H1 (cell line): ENCODE measurements around the gene PTGFR. TPM values are rescaled to one million over a fixed set of nuclear protein-coding genes. Genes with fewer than 3 reads are reported as not detected.

Experiments
- CTCF ChIA-PET: fragments of 300-600 bp; sonication (Branson Sonifier 250); formaldehyde crosslinking; loops from one replicate; lab custom pipeline; 2021; ENCODE audit not compliant: partially characterized antibody; lab: Charles Lee
- POLR2A ChIA-PET: fragments of 300-600 bp; sonication (Branson Sonifier 250); formaldehyde crosslinking; loops from one replicate; lab custom pipeline; 2021; ENCODE audit warnings: inconsistent platforms; ENCODE audit not compliant: partially characterized antibody; lab: Charles Lee
- DNase-seq, 2 experiments: peaks; one replicate each; pipeline versions ENCODE4 v3.0.0 to v3.0.0-alpha.2; 2010 to 2022; ENCODE audit warnings: low spot score in 2 of 2, low read depth in 1 of 2, mixed read lengths in 1 of 2
- FAIRE-seq: peaks from 2 replicates; lab custom pipeline; 2011; peaks lifted over from hg19 to GRCh38; lab: Jason Lieb, UNC
- H2AFZ ChIP-seq: 2 replicates; pipeline ENCODE4 v1.8.1; 2012; ENCODE audit warnings: low read length, inconsistent platforms
- H2AK5ac ChIP-seq: 2 replicates; pipeline ENCODE4 v1.6.1; 2013; ENCODE audit warnings: low read depth, low read length
- H2BK120ac ChIP-seq: replicated peaks from 2 replicates; pipeline ENCODE3; 2013; ENCODE audit warnings: low read depth, low read length, inconsistent platforms
- H2BK12ac ChIP-seq: 2 replicates; pipeline ENCODE4 v1.6.1; 2013; ENCODE audit warnings: low read depth, low read length
- H2BK15ac ChIP-seq: 2 replicates; pipeline ENCODE4 v1.6.1; 2013; ENCODE audit warnings: low read length
- H2BK20ac ChIP-seq: 2 replicates; pipeline ENCODE4 v1.6.1; 2013; ENCODE audit warnings: low read length
- H2BK5ac ChIP-seq: 2 replicates; pipeline ENCODE4 v1.6.1; 2013; ENCODE audit warnings: low read depth, low read length
- H3K14ac ChIP-seq: 2 replicates; pipeline ENCODE4 v1.6.1; 2013; ENCODE audit warnings: inconsistent platforms; ENCODE audit not compliant: insufficient read length
- H3K18ac ChIP-seq: 2 replicates; pipeline ENCODE4 v1.6.1; 2013; ENCODE audit warnings: low read length; ENCODE audit errors: extremely low read depth
- H3K23ac ChIP-seq: 2 replicates; pipeline ENCODE4 v1.6.1; 2013; ENCODE audit warnings: inconsistent platforms; ENCODE audit not compliant: insufficient read length
- H3K23me2 ChIP-seq: 2 replicates; pipeline ENCODE4 v1.6.1; 2013; ENCODE audit warnings: low read depth, low read length
- H3K27ac ChIP-seq: 2 replicates; pipeline ENCODE4 v1.6.1; 2011; ENCODE audit warnings: low read depth, low read length, inconsistent platforms
- H3K27me3 ChIP-seq, 4 experiments: replicated peaks in 1 of 4; 1 replicate in 1 of 4; 2 replicates in 3 of 4; pipeline versions ENCODE4 v1.6.1 to v1.8.1; 2011 to 2013; ENCODE audit warnings: low read length in 3 of 4, mild to moderate bottlenecking in 3 of 4, inconsistent platforms in 2 of 4, mixed read lengths in 2 of 4, moderate library complexity in 1 of 4; ENCODE audit not compliant: control insufficient read depth in 3 of 4, insufficient read depth in 3 of 4; ENCODE audit errors: extremely low read depth in 1 of 4
- H3K36me3 ChIP-seq, 4 experiments: 2 replicates each; pipeline versions ENCODE4 v1.6.1 to v1.8.1; 2011 to 2013; ENCODE audit warnings: mild to moderate bottlenecking in 4 of 4, low read length in 3 of 4, moderate library complexity in 2 of 4, control low read depth in 1 of 4, inconsistent platforms in 1 of 4; ENCODE audit not compliant: insufficient read depth in 4 of 4, control insufficient read depth in 2 of 4
- H3K4ac ChIP-seq: replicated peaks from 2 replicates; pipeline ENCODE3; 2013; ENCODE audit warnings: low read length, low read depth, mixed read lengths, inconsistent platforms; ENCODE audit not compliant: insufficient read length
- H3K4me1 ChIP-seq, 4 experiments: replicated peaks in 1 of 4; 1 replicate in 1 of 4; 2 replicates in 3 of 4; pipeline versions ENCODE4 v1.6.1 to v1.8.1; 2011 to 2013; ENCODE audit warnings: low read length in 3 of 4, inconsistent platforms in 2 of 4, mixed read lengths in 1 of 4; ENCODE audit not compliant: insufficient read depth in 4 of 4, control insufficient read depth in 3 of 4
- H3K4me2 ChIP-seq, 2 experiments: 2 replicates each; pipeline versions ENCODE4 v1.6.1 to v1.8.1; 2011 to 2013; ENCODE audit warnings: low read depth in 2 of 2, low read length in 2 of 2, control low read depth in 1 of 2, inconsistent platforms in 1 of 2, mild to moderate bottlenecking in 1 of 2; ENCODE audit not compliant: insufficient read depth in 1 of 2
- H3K4me3 ChIP-seq, 4 experiments: fragments of 200-600, 300-600 bp in 1 of 4; sonication (generic), shearing (Covaris generic), sonication (Bioruptor Twin) in 1 of 4; 2 replicates each; pipeline versions ENCODE4 v1.5.1 to v1.8.1; 2011 to 2016; ENCODE audit warnings: low read length in 4 of 4, low read depth in 3 of 4, control low read depth in 2 of 4, inconsistent platforms in 2 of 4, mild to moderate bottlenecking in 2 of 4, mixed read lengths in 1 of 4, moderate library complexity in 1 of 4; ENCODE audit not compliant: insufficient read depth in 2 of 4; ENCODE audit errors: extremely low read depth in 1 of 4
- H3K56ac ChIP-seq: replicated peaks from 2 replicates; pipeline ENCODE3; 2013; ENCODE audit warnings: low read depth, mild to moderate bottlenecking, mixed read lengths, low read length, inconsistent platforms; ENCODE audit not compliant: insufficient read length
- H3K79me1 ChIP-seq: 2 replicates; pipeline ENCODE4 v1.6.1; 2013; ENCODE audit warnings: low read depth, low read length, control low read depth
- H3K79me2 ChIP-seq, 2 experiments: 2 replicates each; pipeline versions ENCODE4 v1.6.1 to v1.8.1; 2012 to 2013; ENCODE audit warnings: low read length in 2 of 2, mild to moderate bottlenecking in 2 of 2, inconsistent platforms in 1 of 2; ENCODE audit not compliant: insufficient read depth in 2 of 2, control insufficient read depth in 1 of 2
- H3K9ac ChIP-seq, 4 experiments: replicated peaks in 1 of 4; 1 replicate in 1 of 4; 2 replicates in 3 of 4; pipeline versions ENCODE4 v1.6.1 to v1.8.1; 2011 to 2013; ENCODE audit warnings: low read depth in 3 of 4, low read length in 3 of 4, control low read depth in 2 of 4, mild to moderate bottlenecking in 2 of 4, moderate library complexity in 2 of 4, inconsistent platforms in 1 of 4; ENCODE audit errors: extremely low read depth in 1 of 4
- H3K9me3 ChIP-seq, 2 experiments: 2 replicates each; pipeline versions ENCODE4 v1.6.1 to v1.8.1; 2012 to 2013; ENCODE audit warnings: mild to moderate bottlenecking in 2 of 2, moderate library complexity in 2 of 2, control low read depth in 1 of 2, inconsistent platforms in 1 of 2, low read depth in 1 of 2, low read length in 1 of 2, mixed read lengths in 1 of 2; ENCODE audit not compliant: insufficient read depth in 2 of 2
- H4K20me1 ChIP-seq, 2 experiments: replicated peaks in 1 of 2; 2 replicates each; pipeline versions ENCODE3 to v1.8.1; 2011 to 2013; ENCODE audit warnings: inconsistent platforms in 2 of 2, low read length in 2 of 2, mild to moderate bottlenecking in 1 of 2; ENCODE audit not compliant: insufficient read depth in 2 of 2, control insufficient read depth in 1 of 2
- H4K5ac ChIP-seq: 2 replicates; pipeline ENCODE4 v1.6.1; 2013; ENCODE audit warnings: low read length, low read depth, mixed read lengths, inconsistent platforms; ENCODE audit not compliant: insufficient read length
- H4K8ac ChIP-seq: 2 replicates; pipeline ENCODE4 v1.8.0; 2013; ENCODE audit warnings: mild to moderate bottlenecking, moderate library complexity, low read length, inconsistent platforms; ENCODE audit not compliant: insufficient read depth; ENCODE audit errors: extremely low read depth
- H4K91ac ChIP-seq: replicated peaks from 2 replicates; pipeline ENCODE3; 2013; ENCODE audit warnings: low read length, mixed read lengths, inconsistent platforms; ENCODE audit not compliant: insufficient read length
- HDAC2 ChIP-seq, 2 experiments: fragments of 300-600 bp in 1 of 2; sonication (generic) in 1 of 2; IDR thresholded peaks; 2 replicates each; pipeline ENCODE4 v1.6.1; 2011 to 2012; ENCODE audit warnings: low read depth in 2 of 2, low read length in 2 of 2, mild to moderate bottlenecking in 2 of 2, moderate library complexity in 2 of 2, borderline replicate concordance in 1 of 2, inconsistent platforms in 1 of 2
- KDM4A ChIP-seq: IDR thresholded peaks from one replicate; pipeline ENCODE4 v1.7.1; 2012; ENCODE audit warnings: low read depth, mild to moderate bottlenecking, moderate library complexity, low read length, inconsistent platforms; ENCODE audit not compliant: severe bottlenecking
- RAD21 ChIP-seq, 2 experiments: IDR thresholded peaks in 1 of 2; conservative IDR thresholded peaks in 1 of 2; 2 replicates each; pipeline ENCODE4 v1.6.1; 2011; ENCODE audit warnings: low read depth in 2 of 2, low read length in 2 of 2, improper control_type of control experiment in 1 of 2, inconsistent platforms in 1 of 2, mild to moderate bottlenecking in 1 of 2, moderate library complexity in 1 of 2
- SP4 ChIP-seq: IDR thresholded peaks from 2 replicates; pipeline ENCODE4 v1.6.1; 2012; ENCODE audit warnings: low read length, inconsistent platforms
- SRF ChIP-seq: IDR thresholded peaks from 2 replicates; pipeline ENCODE4 v1.6.1; 2011; ENCODE audit warnings: mild to moderate bottlenecking, low read depth, low read length, moderate library complexity
- TBP ChIP-seq: IDR thresholded peaks from 2 replicates; pipeline ENCODE4 v1.6.1; 2011; ENCODE audit warnings: low read depth, low read length, improper control_type of control experiment
- ZNF274 ChIP-seq: IDR thresholded peaks from 2 replicates; pipeline ENCODE4 v1.7.0; 2012; ENCODE audit warnings: low read length, borderline replicate concordance; ENCODE audit errors: extremely low read depth
- WGBS, 2 experiments: shearing (Covaris generic) in 1 of 2; methylation state at CpG; one replicate each; pipeline versions ENCODE4 v1.1.6 to v1.1.7; 2013 to 2015; ENCODE audit warnings: low lambda C conversion rate in 2 of 2, mixed read lengths in 2 of 2, inconsistent platforms in 1 of 2, low coverage in 1 of 2, missing lambda C conversion rate in 1 of 2; ENCODE audit not compliant: insufficient replicate concordance in 2 of 2, insufficient coverage in 1 of 2, insufficient read length in 1 of 2; ENCODE audit errors: extremely low coverage in 1 of 2, missing lambda C conversion rate in 1 of 2; 5-methylcytosine and 5-hydroxymethylcytosine counted together
- long read RNA-seq, 2 experiments: library from RNA in 1 of 2; library from capped mRNA in 1 of 2; stranded (forward); transcript quantifications; one replicate each; pipeline ENCODE4 v2.0.0, GENCODE V29; 2021; ENCODE audit warnings: inconsistent platforms in 1 of 2
- polyA minus RNA-seq, 3 experiments: library from RNA; depleted of rRNA, polyadenylated mRNA; stranded (reverse); fragments of >200 nt; gene quantifications; 1 replicate in 2 of 3; 2 replicates in 1 of 3; pipeline ENCODE4 v1.2.3, GENCODE V29; 2011
- polyA plus RNA-seq, 7 experiments: library from polyadenylated mRNA; depleted of rRNA in 3 of 7; stranded (reverse) in 5 of 7; unstranded in 2 of 7; fragments of >200 nt in 5 of 7; fragments of 200-250 nt in 2 of 7; gene quantifications; 1 replicate in 5 of 7; 2 replicates in 1 of 7; 4 replicates in 1 of 7; pipeline versions ENCODE4 v1.2.1 to v1.2.3, GENCODE V29; 2011 to 2013; ENCODE audit warnings: missing spikeins in 2 of 7, mixed read lengths in 2 of 7
- total RNA-seq: library from RNA; stranded (reverse); fragmentation: NEBNext Ultra II Directional; extraction: Animal tissue kit (Norgen Biotek cat#: 25700); gene quantifications from 2 replicates; pipeline ENCODE4 v1.2.1, GENCODE V29; 2021

The PTGFR gene
- total RNA-seq (0.13 TPM in 1 of 2 replicates, not detected in the other), polyA plus RNA-seq (2011; rRNA removed) (0.02 and 0.05 TPM in 2 replicates), polyA minus RNA-seq (2011; rRNA and poly(A)+ RNA removed) (0.10 and 0.19 TPM in 2 replicates)
- 0.04 TPM for polyA plus RNA-seq (2011; cell fraction: cytosol; rRNA removed)
- polyA plus RNA-seq (2011; cell fraction: nucleus; rRNA removed), result not detected
- 0.05 TPM in 1 of 4 replicates, not detected in the others for polyA plus RNA-seq (2012, experiment 1 of 2)
- 0.03 TPM for polyA plus RNA-seq (2012, experiment 2 of 2)
- 0.06 TPM for polyA plus RNA-seq (2013, experiment 1 of 2)
- 0.04 TPM for polyA plus RNA-seq (2013, experiment 2 of 2)
- not detected for polyA minus RNA-seq (2011; cell fraction: cytosol; rRNA and poly(A)+ RNA removed)
- polyA minus RNA-seq (2011; cell fraction: nucleus; rRNA and poly(A)+ RNA removed), result 0.60 TPM
- long read RNA-seq, experiment 1, result 0 reads
- long read RNA-seq, experiment 2, result 0 reads

- DNase-seq, result peak in 1 of 2 experiments; percentile 74
- Histone ChIP-seq H3K4me2 (peak within 1 kb of the TSS; percentile 96 to 97), H4K91ac (no peak within 1 kb of the TSS), H3K4me1 (0 out of 7 replicates have a peak, but pooled peaks cover 0 to 4% (median 0%) of the 10 kb centered on the region in 4 experiments), H3K4ac (no peak within 1 kb of the TSS), H3K18ac (no peak within 1 kb of the TSS), H2AK5ac (no peak within 1 kb of the TSS), H3K9me3 (no peaks in the 10 kb centered on the region), H4K20me1 (no peaks in the 10 kb centered on the region), H2BK12ac (no peak within 1 kb of the TSS), H3K23me2 (peaks cover 11% of the 10 kb centered on the region), H4K5ac (no peak within 1 kb of the TSS), H3K9ac (peak within 1 kb of the TSS in 1 of 4 experiments; percentile 28; a peak in 2 of 7 replicates), H3K27me3 (peaks cover 11 to 35% (median 26%) of the 10 kb centered on the region in 4 experiments), H3K23ac (no peak within 1 kb of the TSS), H2AFZ (peak within 1 kb of the TSS; percentile 96), H3K79me2 (no peaks in the 10 kb centered on the region), H2BK5ac (no peak within 1 kb of the TSS), H3K36me3 (no peaks in the 10 kb centered on the region), H3K14ac (no peak within 1 kb of the TSS), H3K4me3 (peak within 1 kb of the TSS; percentile 60 to 85 (median 64)), H2BK20ac (no peak within 1 kb of the TSS), H2BK120ac (no peak within 1 kb of the TSS), H4K8ac (peak within 1 kb of the TSS; percentile 57; the same call in 1 of the 2 replicates), H3K56ac (no peak within 1 kb of the TSS), H2BK15ac (no peak within 1 kb of the TSS), H3K27ac (no peak within 1 kb of the TSS), H3K79me1 (no peaks in the 10 kb centered on the region)
- 2% methylated on average over 26 of the region's 42 CpGs; no CpG with 5 or more reads in 1 of the 2 experiments for WGBS, 2 experiments
- TF ChIP-seq ZNF274, result no peak
- TF ChIP-seq HDAC2 (IDR thresholded peaks at IDR 0.05; ENCODE audit: borderline replicate concordance in 1 of 2, low read depth in 2 of 2, low read length in 2 of 2), result 0 out of 4 replicates have a peak, but pooled peaks of 1 of the 2 experiments have one; percentile 2
- no peak for TF ChIP-seq SP4
- 0 out of 4 replicates have a peak, but pooled peaks of 1 of the 2 experiments have one; percentile 0 for TF ChIP-seq RAD21 (IDR thresholded peaks at IDR 0.05 in 1 of 2, conservative IDR thresholded peaks at IDR 0.05 in 1 of 2; ENCODE audit: low read depth in 2 of 2, low read length in 2 of 2)
- peak; percentile 96 for TF ChIP-seq KDM4A
- no peak for TF ChIP-seq SRF
- TF ChIP-seq TBP, result 0 out of 2 replicates have a peak, but pooled peaks have one; percentile 31
- ChIA-PET CTCF (interaction anchor here (0.9 to 2.0 kb wide), 5 partner anchors 9 to 64 kb away, joined by 3 to 8 read pairs (median 5); no protein-coding TSS in a partner anchor), POLR2A (interaction anchor here (1.0 kb wide), 1 partner anchor 9 kb away, joined by 3 read pairs; no protein-coding TSS in a partner anchor)
- no peak for FAIRE-seq
Observed at GRCh38 chr1:78490861-78491450, at the start of gene PTGFR. PTGFR (plus strand) TSS chr1:78490974; CDS start chr1:78492744, 1,770 bp downstream.
